22Rv1 (cell line): Measurements from ENCODE around the gene RPN2.

Experiments used
- ZFX ChIP-seq: fragments of 450-650 bp; IDR thresholded peaks from 2 replicates; pipeline ENCODE4 v1.6.1; 2017; ENCODE audit warnings: antibody characterized with exemption, borderline replicate concordance
- TF ChIP-seq, protein P1 (sequence below): fragments of 450-650 bp; IDR thresholded peaks from 2 replicates; pipeline ENCODE4 v1.5.1; 2017; ENCODE audit warnings: mild to moderate bottlenecking

DNA sequence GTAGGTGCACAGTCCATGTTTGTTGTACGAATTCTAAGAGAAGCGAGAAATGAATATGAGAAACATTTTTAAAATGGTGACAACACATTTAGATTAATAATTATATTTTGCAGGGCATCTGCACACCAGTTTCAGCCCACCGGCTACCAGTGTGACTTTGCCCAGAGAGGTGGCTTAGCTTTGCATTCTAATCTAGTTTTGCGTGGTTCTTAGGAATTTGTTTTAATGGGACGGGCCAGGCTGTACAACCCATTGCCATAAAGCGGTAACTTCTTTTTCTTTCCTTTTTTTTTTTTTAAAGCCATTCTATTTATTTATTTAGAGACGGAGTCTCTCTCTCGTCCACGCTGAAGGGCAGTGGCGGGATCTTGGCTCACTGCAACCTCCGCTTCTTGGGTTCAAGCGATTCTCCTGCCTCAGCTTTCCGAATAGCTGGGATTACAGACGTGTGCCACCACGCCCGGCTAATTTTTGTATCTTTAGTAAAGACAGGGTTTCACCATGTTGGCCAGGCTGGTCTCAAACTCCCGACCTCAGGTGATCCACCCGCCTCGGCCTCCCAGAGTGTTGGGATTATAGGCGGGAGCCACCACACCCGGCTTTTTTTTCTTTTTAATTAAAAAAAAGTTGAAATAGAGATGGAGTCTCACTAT lies 111.2 kb downstream of the RPN2 start:
- TF ChIP-seq, protein P1, sequence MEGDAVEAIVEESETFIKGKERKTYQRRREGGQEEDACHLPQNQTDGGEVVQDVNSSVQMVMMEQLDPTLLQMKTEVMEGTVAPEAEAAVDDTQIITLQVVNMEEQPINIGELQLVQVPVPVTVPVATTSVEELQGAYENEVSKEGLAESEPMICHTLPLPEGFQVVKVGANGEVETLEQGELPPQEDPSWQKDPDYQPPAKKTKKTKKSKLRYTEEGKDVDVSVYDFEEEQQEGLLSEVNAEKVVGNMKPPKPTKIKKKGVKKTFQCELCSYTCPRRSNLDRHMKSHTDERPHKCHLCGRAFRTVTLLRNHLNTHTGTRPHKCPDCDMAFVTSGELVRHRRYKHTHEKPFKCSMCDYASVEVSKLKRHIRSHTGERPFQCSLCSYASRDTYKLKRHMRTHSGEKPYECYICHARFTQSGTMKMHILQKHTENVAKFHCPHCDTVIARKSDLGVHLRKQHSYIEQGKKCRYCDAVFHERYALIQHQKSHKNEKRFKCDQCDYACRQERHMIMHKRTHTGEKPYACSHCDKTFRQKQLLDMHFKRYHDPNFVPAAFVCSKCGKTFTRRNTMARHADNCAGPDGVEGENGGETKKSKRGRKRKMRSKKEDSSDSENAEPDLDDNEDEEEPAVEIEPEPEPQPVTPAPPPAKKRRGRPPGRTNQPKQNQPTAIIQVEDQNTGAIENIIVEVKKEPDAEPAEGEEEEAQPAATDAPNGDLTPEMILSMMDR: no peak
- no peak for TF ChIP-seq ZFX
